ENCODE measurements around the gene ABHD6. TPM values are rescaled to one million over a fixed set of nuclear protein-coding genes. Genes with fewer than 3 reads are reported as not detected.
A peak's percentile ranks its signal among the peaks of the same experiment; 100 is the strongest.
"Not testable (repeated sequence)": the region's sequence is repeated elsewhere in the genome, so short reads cannot be mapped to it uniquely, and the experiment has no call there.

ABHD6 gene
- total RNA-seq, 4 donors from 2014 or later = 5.8 to 14.0 (median 9.6) TPM

GRCh38 chr3:58287354-58287753, 49.8 kb downstream of the ABHD6 start:
- Histone ChIP-seq H3K36me3 (peaks cover 0 to 4% of the 10 kb centered on the region in 2 donors), H3K4me3 (no peak overlapping the region), H3K9me3 (no peaks in the 10 kb centered on the region), H3K27me3 (no peaks in the 10 kb centered on the region), H3K4me1 (peaks cover 0 to 9% of the 10 kb centered on the region in 2 donors), H3K27ac (peak overlapping the region in 2 of 4 donors; percentile 22 to 50)
- TF ChIP-seq, protein P1, sequence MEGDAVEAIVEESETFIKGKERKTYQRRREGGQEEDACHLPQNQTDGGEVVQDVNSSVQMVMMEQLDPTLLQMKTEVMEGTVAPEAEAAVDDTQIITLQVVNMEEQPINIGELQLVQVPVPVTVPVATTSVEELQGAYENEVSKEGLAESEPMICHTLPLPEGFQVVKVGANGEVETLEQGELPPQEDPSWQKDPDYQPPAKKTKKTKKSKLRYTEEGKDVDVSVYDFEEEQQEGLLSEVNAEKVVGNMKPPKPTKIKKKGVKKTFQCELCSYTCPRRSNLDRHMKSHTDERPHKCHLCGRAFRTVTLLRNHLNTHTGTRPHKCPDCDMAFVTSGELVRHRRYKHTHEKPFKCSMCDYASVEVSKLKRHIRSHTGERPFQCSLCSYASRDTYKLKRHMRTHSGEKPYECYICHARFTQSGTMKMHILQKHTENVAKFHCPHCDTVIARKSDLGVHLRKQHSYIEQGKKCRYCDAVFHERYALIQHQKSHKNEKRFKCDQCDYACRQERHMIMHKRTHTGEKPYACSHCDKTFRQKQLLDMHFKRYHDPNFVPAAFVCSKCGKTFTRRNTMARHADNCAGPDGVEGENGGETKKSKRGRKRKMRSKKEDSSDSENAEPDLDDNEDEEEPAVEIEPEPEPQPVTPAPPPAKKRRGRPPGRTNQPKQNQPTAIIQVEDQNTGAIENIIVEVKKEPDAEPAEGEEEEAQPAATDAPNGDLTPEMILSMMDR (IDR thresholded peaks at IDR 0.05 in 4 of 5, conservative IDR thresholded peaks at IDR 0.05 in 1 of 5) = no peak
- no peak for TF ChIP-seq POLR2A (IDR thresholded peaks at IDR 0.05)
- in situ Hi-C loops (cut with MboI; ENCODE audit: low sequenced_read_pairs in 4 of 4) (no loop called here), intact Hi-C loops (cut with DNase I; ENCODE audit: low total_unique reads) (no loop called here)
- DNase-seq = no peak
- ATAC-seq = peak; percentile 24 to 50

DNA sequence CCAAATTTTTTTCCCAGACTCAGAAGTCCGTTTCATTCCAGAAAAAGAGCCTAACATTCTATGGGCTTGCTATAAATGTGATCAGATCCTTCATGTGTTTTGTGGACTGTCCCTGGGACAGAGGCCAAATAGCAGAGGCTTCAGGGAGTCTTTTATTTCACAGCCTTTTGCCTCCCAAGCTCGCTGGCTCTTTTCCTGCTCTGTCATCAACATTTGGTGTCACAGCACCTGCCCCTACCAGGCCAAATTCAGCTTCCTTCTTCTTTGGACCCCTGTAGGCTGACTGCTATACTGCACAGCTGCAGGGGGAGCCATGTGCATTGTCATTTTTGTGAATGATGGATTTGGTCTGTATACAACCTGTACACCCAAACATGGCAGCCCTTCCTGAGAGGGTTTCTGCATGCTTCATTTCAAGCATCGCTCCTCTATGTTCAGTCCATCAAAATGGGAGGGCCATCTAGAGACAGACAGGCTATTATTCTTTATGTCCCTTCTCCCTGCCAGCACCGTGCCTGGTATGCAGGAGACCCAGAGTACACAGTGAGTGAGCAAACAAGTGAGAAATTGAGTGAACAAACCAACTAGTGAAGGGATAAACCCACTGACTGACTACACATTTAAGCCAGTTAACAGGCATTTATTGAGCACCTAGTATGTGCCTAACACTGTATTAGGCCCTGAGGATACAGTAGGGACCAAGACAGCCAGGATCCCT, 50.6 kb downstream of the ABHD6 start:
- Histone ChIP-seq H3K4me3 (no peak overlapping the region), H3K9me3 (no peaks in the 10 kb centered on the region), H3K36me3 (peaks cover 0 to 4% of the 10 kb centered on the region in 2 donors), H3K4me1 (peaks cover 0 to 9% of the 10 kb centered on the region in 2 donors), H3K27me3 (no peaks in the 10 kb centered on the region), H3K27ac (peak overlapping the region in 2 of 4 donors; percentile 22 to 50)
- in situ Hi-C loops (cut with MboI; ENCODE audit: low sequenced_read_pairs in 4 of 4) (no loop called here), intact Hi-C loops (cut with DNase I; ENCODE audit: low total_unique reads) (no loop called here)
- DNase-seq = peak; percentile 24 to 36
- TF ChIP-seq, protein P1 (IDR thresholded peaks at IDR 0.05 in 4 of 5, conservative IDR thresholded peaks at IDR 0.05 in 1 of 5) = no peak
- no peak for TF ChIP-seq POLR2A (IDR thresholded peaks at IDR 0.05)
- peak; percentile 65 to 82 for ATAC-seq

GRCh38 chr3:58288964-58289613, 51.5 kb downstream of the ABHD6 start:
- H3K4me1 ChIP-seq; intact Hi-C loops (cut with DNase I; ENCODE audit: low total_unique reads); H3K4me3 ChIP-seq; H3K36me3 ChIP-seq; H3K27me3 ChIP-seq; H3K9me3 ChIP-seq; H3K27ac ChIP-seq; ATAC-seq; DNase-seq; in situ Hi-C loops (cut with MboI; ENCODE audit: low sequenced_read_pairs in 4 of 4): not testable (repeated sequence)

DNA sequence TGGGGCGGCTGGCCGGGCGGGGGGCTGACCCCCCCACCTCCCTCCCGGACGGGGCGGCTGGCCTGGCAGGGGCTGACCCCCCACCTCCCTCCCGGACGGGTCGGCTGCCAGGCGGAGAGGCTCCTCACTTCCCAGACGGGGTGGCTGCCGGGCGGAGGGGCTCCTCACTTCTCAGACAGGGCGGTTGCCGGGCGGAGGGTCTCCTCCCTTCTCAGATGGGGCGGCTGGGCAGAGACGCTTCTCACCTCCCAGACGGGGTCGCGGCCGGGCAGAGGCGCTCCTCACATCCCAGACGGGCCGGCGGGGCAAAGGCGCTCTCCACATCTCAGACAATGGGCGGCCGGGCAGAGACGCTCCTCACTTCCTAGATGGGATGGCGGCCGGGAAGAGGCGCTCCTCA, 52.9 kb downstream of the ABHD6 start:
- intact Hi-C loops (cut with DNase I; ENCODE audit: low total_unique reads) = not testable (repeated sequence)
- in situ Hi-C loops (cut with MboI; ENCODE audit: low sequenced_read_pairs in 4 of 4) = loop anchor here in 1 of 4 donors (10.0 kb wide), 1 partner anchor 106 kb away; no protein-coding TSS in a partner anchor

GRCh38 chr3:58291671-58292338, 54.2 kb downstream of the ABHD6 start:
- no peaks in the 10 kb centered on the region for H3K27me3 ChIP-seq
- intact Hi-C loops (cut with DNase I; ENCODE audit: low total_unique reads) = no loop called here

More for the DNA sequence above, 52.9 kb downstream of the ABHD6 start:
- not testable (repeated sequence) for H3K9me3 ChIP-seq, H3K36me3 ChIP-seq, H3K4me3 ChIP-seq, H3K4me1 ChIP-seq, H3K27ac ChIP-seq, DNase-seq, ATAC-seq, H3K27me3 ChIP-seq

More at GRCh38 chr3:58291671-58292338, 54.2 kb downstream of the ABHD6 start:
- DNase-seq = no peak
- H3K9me3 ChIP-seq = no peaks in the 10 kb centered on the region
- H3K4me1 ChIP-seq = peaks cover 0 to 9% of the 10 kb centered on the region in 2 donors
- in situ Hi-C loops (cut with MboI; ENCODE audit: low sequenced_read_pairs in 4 of 4) = loop anchor here in 1 of 4 donors (10.0 kb wide), 1 partner anchor 107 kb away; no protein-coding TSS in a partner anchor
- no peaks in the 10 kb centered on the region for H3K36me3 ChIP-seq
- no peak overlapping the region for H3K27ac ChIP-seq
- TF ChIP-seq, protein P1 (IDR thresholded peaks at IDR 0.05 in 4 of 5, conservative IDR thresholded peaks at IDR 0.05 in 1 of 5) = no peak
- TF ChIP-seq POLR2A (IDR thresholded peaks at IDR 0.05) = no peak
- ATAC-seq = no peak
- H3K4me3 ChIP-seq = no peak overlapping the region

All from gastrocnemius medialis (tissue), 4 donors.